AG04450 (cell line): ENCODE measurements around the gene RXRB. TPM values are rescaled to one million over a fixed set of nuclear protein-coding genes. Genes with fewer than 3 reads are reported as not detected.

Experiments
- CTCF ChIA-PET: fragments of 300-600, 350-600 bp; formaldehyde crosslinking; extraction: SDS; loops from one replicate; lab custom pipeline; 2022; ENCODE audit warnings: antibody characterized with exemption, inconsistent platforms; lab: Charles Lee
- POLR2A ChIA-PET: fragments of 350-600 bp; formaldehyde crosslinking; extraction: SDS; loops from one replicate; lab custom pipeline; 2021; ENCODE audit warnings: antibody characterized with exemption, inconsistent platforms; lab: Yijun Ruan, JAX
- DNase-seq: peaks from one replicate; pipeline ENCODE4 v3.0.0-alpha.2; 2011; ENCODE audit warnings: low read depth, low spot score
- H3K27ac ChIP-seq: one replicate; pipeline ENCODE4 v1.5.1; 2012; ENCODE audit warnings: low read depth, low read length, control low read depth
- H3K27me3 ChIP-seq: one replicate; pipeline ENCODE4 v1.6.0; 2012; ENCODE audit warnings: low read length; ENCODE audit not compliant: control insufficient read depth, insufficient read depth
- H3K4me3 ChIP-seq: 2 replicates; pipeline ENCODE4 v1.5.1; 2011; ENCODE audit warnings: mild to moderate bottlenecking, low read depth, low read length, control low read depth
- H3K9me3 ChIP-seq: 2 replicates; pipeline ENCODE4 v1.5.1; 2012; ENCODE audit warnings: low read length; ENCODE audit not compliant: control insufficient read depth, insufficient read depth
- polyA plus RNA-seq: library from polyadenylated mRNA; depleted of rRNA; stranded (reverse); fragments of >200 nt; gene quantifications from 2 replicates; pipeline ENCODE4 v1.2.3, GENCODE V29; 2011
- TF ChIP-seq, protein P1 (sequence below): IDR thresholded peaks from 2 replicates; pipeline ENCODE4 v1.5.1; 2011; ENCODE audit warnings: low read depth, low read length, control low read depth, inconsistent platforms

The RXRB gene
- polyA plus RNA-seq, 1 experiment: 38.5 TPM

DNA sequence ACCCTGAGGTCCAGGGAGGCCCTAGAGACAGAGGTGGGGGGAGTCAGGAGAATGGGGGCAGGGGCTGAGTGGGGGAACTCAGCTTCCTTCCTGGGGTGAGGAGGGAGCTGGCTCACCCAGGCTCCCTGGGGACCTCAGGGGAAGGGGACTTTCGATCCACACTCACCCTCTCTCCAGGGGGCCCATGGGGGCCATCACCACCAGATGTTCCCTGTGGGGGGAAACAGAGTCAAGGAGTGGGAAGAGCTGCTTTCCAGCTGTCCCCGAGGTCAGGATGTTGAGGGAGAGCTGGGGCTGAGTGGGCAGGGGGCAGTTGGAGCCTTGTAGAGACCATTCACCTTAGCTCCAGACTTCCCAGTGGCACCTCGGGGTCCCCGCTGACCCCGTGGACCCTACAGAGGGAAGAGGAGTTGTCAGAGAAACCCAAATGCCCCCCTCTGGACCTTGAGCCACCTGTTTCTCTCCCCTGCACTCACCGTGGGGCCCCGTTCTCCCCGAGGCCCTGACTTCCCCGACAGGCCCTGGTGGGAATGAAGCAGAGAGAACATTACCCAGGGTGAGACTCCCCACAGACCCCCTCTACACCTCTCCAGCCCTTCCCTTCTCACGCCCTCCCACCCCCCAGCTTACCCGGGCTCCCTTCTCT, 26.8 kb downstream of the RXRB start:
- no peak for DNase-seq
- H3K27ac ChIP-seq: no peak overlapping the region
- TF ChIP-seq, protein P1, sequence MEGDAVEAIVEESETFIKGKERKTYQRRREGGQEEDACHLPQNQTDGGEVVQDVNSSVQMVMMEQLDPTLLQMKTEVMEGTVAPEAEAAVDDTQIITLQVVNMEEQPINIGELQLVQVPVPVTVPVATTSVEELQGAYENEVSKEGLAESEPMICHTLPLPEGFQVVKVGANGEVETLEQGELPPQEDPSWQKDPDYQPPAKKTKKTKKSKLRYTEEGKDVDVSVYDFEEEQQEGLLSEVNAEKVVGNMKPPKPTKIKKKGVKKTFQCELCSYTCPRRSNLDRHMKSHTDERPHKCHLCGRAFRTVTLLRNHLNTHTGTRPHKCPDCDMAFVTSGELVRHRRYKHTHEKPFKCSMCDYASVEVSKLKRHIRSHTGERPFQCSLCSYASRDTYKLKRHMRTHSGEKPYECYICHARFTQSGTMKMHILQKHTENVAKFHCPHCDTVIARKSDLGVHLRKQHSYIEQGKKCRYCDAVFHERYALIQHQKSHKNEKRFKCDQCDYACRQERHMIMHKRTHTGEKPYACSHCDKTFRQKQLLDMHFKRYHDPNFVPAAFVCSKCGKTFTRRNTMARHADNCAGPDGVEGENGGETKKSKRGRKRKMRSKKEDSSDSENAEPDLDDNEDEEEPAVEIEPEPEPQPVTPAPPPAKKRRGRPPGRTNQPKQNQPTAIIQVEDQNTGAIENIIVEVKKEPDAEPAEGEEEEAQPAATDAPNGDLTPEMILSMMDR: no peak
- ChIA-PET POLR2A (no interaction called here), CTCF (interaction anchor here (0.6 to 1.7 kb wide), 7 partner anchors 9 to 288 kb away, joined by 3 to 6 read pairs (median 5); partner anchors contain the start of gene HLA-DMA)
- no peak overlapping the region for H3K4me3 ChIP-seq
- peaks cover 19% of the 10 kb centered on the region for H3K27me3 ChIP-seq
- H3K9me3 ChIP-seq: no peaks in the 10 kb centered on the region; the same call in 1 of the 2 replicates

DNA sequence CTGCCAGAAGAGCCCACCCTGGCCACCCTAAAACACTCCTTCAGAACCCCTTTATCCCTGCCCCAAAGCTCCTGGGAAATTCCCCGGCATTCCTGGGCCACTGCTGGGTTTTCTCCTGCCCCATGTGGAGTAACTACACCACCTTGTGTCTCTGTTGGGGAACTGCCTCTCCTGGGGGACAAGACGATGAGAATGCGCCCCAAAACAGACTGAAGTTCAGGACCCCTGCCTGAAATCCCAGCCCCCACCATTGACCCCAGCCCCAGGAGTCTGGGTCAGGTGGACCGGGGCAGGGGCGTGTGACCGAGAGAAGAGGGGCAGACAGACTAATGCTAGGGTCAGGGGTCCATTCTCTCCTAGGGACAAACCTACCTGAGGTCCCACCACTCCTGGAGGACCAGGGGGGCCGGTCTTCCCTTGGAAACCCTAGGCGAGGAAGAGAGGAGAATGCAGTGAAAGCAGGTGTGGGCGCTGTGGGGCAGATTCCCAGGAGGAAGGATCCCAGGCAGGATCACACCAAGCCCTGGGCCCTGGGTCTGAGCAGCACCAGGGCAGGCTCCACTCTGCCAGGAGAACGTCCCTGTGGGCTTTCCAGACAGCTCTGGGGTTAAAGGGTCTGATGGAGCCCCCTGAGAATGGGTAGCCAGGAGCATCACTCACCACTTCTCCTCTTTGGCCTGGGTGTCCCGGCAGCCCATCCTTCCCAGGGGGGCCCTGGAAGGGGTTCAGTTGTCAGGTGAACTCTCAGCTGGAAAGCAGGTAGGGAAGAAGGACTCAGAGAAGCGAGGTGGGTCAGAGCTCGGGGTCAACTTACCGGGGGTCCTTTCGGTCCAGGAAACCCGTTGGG, 27.6 kb downstream of the RXRB start:
- Histone ChIP-seq H3K27me3 (peaks cover 19% of the 10 kb centered on the region), H3K27ac (no peak overlapping the region), H3K9me3 (no peaks in the 10 kb centered on the region; the same call in 1 of the 2 replicates), H3K4me3 (no peak overlapping the region)
- no peak for DNase-seq
- TF ChIP-seq, protein P1: peak; percentile 78
- CTCF ChIA-PET: interaction anchor here (0.6 to 1.7 kb wide), 16 partner anchors 11 to 287 kb away, joined by 3 to 15 read pairs (median 4); partner anchors contain the start of gene HLA-DMA
- POLR2A ChIA-PET: no interaction called here

DNA sequence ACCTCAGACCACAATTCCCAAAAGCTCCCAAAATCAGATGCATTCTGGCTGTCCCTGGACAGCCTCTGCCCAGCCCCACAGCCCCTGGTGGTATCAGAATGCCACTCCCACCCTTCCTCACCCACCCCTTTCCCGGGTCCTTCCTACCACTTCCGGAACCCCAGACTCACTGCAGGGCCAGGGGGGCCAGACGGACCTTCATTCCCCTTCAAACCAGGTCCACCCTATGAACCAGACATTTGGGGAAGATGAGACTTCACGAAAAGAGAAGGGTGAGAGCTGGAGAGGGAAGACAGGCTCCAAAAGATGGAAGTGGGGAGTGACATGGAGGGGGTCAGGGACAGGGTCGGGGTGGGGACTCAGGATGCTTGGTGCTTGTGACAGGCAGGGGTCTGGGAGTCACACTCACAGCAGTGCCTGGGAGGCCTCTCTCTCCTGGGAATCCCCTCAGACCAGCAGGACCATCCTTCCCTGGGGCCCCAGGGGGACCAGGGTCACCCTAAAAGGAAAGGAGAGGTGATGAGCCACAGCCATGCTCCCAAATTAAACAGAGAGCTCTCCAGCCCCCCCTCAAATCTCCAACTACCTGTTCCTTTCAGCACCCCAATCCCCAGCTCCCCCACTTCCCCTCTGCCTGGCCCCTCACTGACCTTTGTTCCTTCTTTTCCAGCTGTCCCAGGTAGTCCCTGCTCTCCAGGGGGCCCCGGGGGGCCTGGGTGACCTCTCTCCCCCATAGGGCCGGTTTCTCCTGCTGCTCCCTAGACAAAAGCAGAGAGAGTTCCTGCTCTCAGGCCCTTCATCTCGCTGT, 28.4 kb downstream of the RXRB start:
- Histone ChIP-seq H3K9me3 (no peaks in the 10 kb centered on the region; the same call in 1 of the 2 replicates), H3K27me3 (peaks cover 19% of the 10 kb centered on the region), H3K27ac (no peak overlapping the region), H3K4me3 (no peak overlapping the region)
- POLR2A ChIA-PET: no interaction called here
- TF ChIP-seq, protein P1: no peak
- no peak for DNase-seq
- CTCF ChIA-PET: interaction anchor here (0.6 to 1.7 kb wide), 12 partner anchors 12 to 287 kb away, joined by 3 to 15 read pairs (median 4); partner anchors contain the start of gene HLA-DMA

DNA sequence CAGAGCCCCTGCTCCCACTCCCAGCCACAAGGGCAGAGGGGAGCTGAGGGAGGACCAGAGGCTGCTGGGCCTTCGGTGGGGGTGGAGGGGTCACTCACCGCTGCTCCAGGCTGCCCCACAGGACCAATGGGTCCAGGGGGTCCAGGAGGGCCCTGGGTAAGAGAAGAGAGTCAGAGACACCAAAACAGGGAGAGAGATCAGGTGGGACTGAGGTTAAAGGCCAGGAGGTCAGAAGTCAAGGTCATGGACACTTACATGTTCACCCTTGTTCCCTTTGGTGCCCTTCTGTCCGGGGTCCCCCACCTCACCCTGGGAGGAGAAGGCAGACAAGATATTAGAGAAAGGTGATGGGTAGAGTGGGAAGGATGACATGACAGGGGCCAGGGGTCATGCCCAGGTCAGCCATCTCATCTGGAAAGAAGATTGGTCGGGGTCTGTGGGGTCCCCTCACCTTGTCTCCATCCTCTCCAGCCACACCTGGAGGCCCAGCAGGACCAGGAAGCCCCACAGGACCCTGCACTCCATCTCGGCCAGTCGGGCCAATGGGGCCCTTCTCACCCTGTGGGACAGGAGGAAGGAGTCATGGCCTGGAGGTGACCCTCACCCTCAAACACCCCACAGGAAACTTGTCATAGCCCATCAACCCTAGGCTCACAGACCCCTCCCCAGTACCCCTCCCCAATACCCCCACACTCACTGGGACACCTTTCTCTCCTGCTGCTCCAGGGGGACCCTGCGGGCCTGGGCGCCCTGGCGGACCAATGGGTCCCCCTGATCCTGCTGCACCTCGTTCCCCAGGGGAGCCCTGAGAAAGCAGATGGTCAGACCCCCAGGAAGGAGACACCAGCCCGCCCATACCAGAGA, 29.2 kb downstream of the RXRB start:
- DNase-seq: no peak
- peaks cover 21% of the 10 kb centered on the region for H3K27me3 ChIP-seq
- ChIA-PET POLR2A (no interaction called here), CTCF (interaction anchor here (1.3 to 1.4 kb wide), 3 partner anchors 12 to 156 kb away, joined by 4 to 15 read pairs (median 6); no protein-coding TSS in a partner anchor)
- no peak overlapping the region for H3K27ac ChIP-seq
- no peak overlapping the region for H3K4me3 ChIP-seq
- TF ChIP-seq, protein P1: no peak
- no peaks in the 10 kb centered on the region; the same call in 1 of the 2 replicates for H3K9me3 ChIP-seq
